Loucy (cell line): ENCODE results near the gene SNRNP27.

Experiments
- H2AFZ ChIP-seq: fragments of 200-600 bp; sonication (generic); 2 replicates; pipeline ENCODE4 v1.6.0; 2016; ENCODE audit warnings: antibody characterized with exemption, mild to moderate bottlenecking, low read length, moderate library complexity
- H3F3A ChIP-seq: fragments of 200-600 bp; 2 replicates; pipeline ENCODE4 v1.6.0; 2016; ENCODE audit warnings: antibody characterized with exemption, low read depth, mild to moderate bottlenecking
- H3K27me3 ChIP-seq: fragments of 200-600 bp; sonication (generic); 2 replicates; pipeline ENCODE4 v1.6.1; 2014; ENCODE audit warnings: low read length, mild to moderate bottlenecking; ENCODE audit not compliant: insufficient read depth, poor library complexity, severe bottlenecking
- H3K36me3 ChIP-seq: fragments of 200-600 bp; sonication (generic); 2 replicates; pipeline ENCODE4 v1.6.1; 2016; ENCODE audit warnings: low read length; ENCODE audit not compliant: insufficient read depth
- H3K4me1 ChIP-seq: fragments of 200-600 bp; sonication (generic); 2 replicates; pipeline ENCODE4 v1.5.1; 2014; ENCODE audit warnings: low read length, mild to moderate bottlenecking; ENCODE audit not compliant: insufficient read depth, poor library complexity, severe bottlenecking
- H3K4me2 ChIP-seq: fragments of 200-600 bp; sonication (generic); 2 replicates; pipeline ENCODE4 v1.6.0; 2014; ENCODE audit warnings: antibody characterized with exemption, low read length, low read depth, mild to moderate bottlenecking; ENCODE audit not compliant: poor library complexity, severe bottlenecking
- H3K4me3 ChIP-seq: fragments of 200-600 bp; sonication (generic); 2 replicates; pipeline ENCODE4 v1.5.1; 2014; ENCODE audit warnings: low read length, mild to moderate bottlenecking, mixed read lengths; ENCODE audit not compliant: poor library complexity, severe bottlenecking
- H3K79me2 ChIP-seq: fragments of 200-600 bp; sonication (generic); 2 replicates; pipeline ENCODE4 v1.6.1; 2014; ENCODE audit warnings: low read length; ENCODE audit not compliant: insufficient read depth
- H3K9ac ChIP-seq: fragments of 200-600 bp; sonication (generic); 2 replicates; pipeline ENCODE4 v1.6.0; 2014; ENCODE audit warnings: mild to moderate bottlenecking, low read depth, low read length, moderate library complexity; ENCODE audit not compliant: poor library complexity, severe bottlenecking
- H3K9me2 ChIP-seq: fragments of 200-600 bp; sonication (generic); replicated peaks from 2 replicates; pipeline ENCODE4 v1.6.1; 2016; ENCODE audit warnings: low read depth, low read length, mixed read lengths
- H3K9me3 ChIP-seq: fragments of 200-600 bp; sonication (generic); 2 replicates; pipeline ENCODE4 v1.6.1; 2014; ENCODE audit warnings: mild to moderate bottlenecking, antibody characterized with exemption, low read length, low read depth; ENCODE audit not compliant: insufficient read depth
- H4K20me1 ChIP-seq: fragments of 200-600 bp; sonication (generic); 2 replicates; pipeline ENCODE4 v1.6.0; 2014; ENCODE audit warnings: antibody characterized with exemption, low read length, mild to moderate bottlenecking; ENCODE audit not compliant: insufficient read depth, poor library complexity, severe bottlenecking
- CTCF ChIP-seq: fragments of 200-600 bp; sonication (generic); conservative IDR thresholded peaks from 2 replicates; pipeline ENCODE4 v1.5.1; 2014; ENCODE audit warnings: mild to moderate bottlenecking, antibody characterized with exemption, low read length
- EZH2phosphoT487 ChIP-seq: fragments of 200-600 bp; IDR thresholded peaks from 2 replicates; pipeline ENCODE4 v1.6.1; 2018; ENCODE audit warnings: antibody characterized with exemption, mild to moderate bottlenecking, moderate library complexity, borderline replicate concordance

SNRNP27 gene

GRCh38 chr2:69945941-69946340 is 52.2 kb downstream of the SNRNP27 start:
- Histone ChIP-seq H3F3A (no peaks in the 10 kb centered on the region), H3K4me1 (peaks cover 32% of the 10 kb centered on the region), H3K9me3 (no peaks in the 10 kb centered on the region), H3K4me3 (peak overlapping the region; percentile 36), H4K20me1 (no peaks in the 10 kb centered on the region), H3K9ac (peak overlapping the region; percentile 53), H3K9me2 (no peaks in the 10 kb centered on the region), H3K4me2 (peak overlapping the region; percentile 62), H3K79me2 (no peaks in the 10 kb centered on the region), H3K36me3 (no peaks in the 10 kb centered on the region), H3K27me3 (no peaks in the 10 kb centered on the region), H2AFZ (no peak overlapping the region)
- TF ChIP-seq CTCF (no peak), EZH2phosphoT487 (no peak)

GRCh38 chr2:69946351-69947324 is 52.9 kb downstream of the SNRNP27 start:
- H3K4me1 ChIP-seq, result peaks cover 32% of the 10 kb centered on the region
- H3F3A ChIP-seq, result no peaks in the 10 kb centered on the region
- H3K4me2 ChIP-seq, result peak overlapping the region; percentile 62

GRCh38 chr2:69947325-69947931 is 53.7 kb downstream of the SNRNP27 start:
- no peaks in the 10 kb centered on the region for H3K9me3 ChIP-seq
- no peaks in the 10 kb centered on the region for H3K36me3 ChIP-seq
- H3K4me2 ChIP-seq, result peak overlapping the region; percentile 62
- H3K27me3 ChIP-seq, result no peaks in the 10 kb centered on the region
- H2AFZ ChIP-seq, result peak overlapping the region; percentile 66; the same call in 1 of the 2 replicates
- H3F3A ChIP-seq, result no peaks in the 10 kb centered on the region
- H3K4me1 ChIP-seq, result peaks cover 32% of the 10 kb centered on the region
- no peaks in the 10 kb centered on the region for H3K79me2 ChIP-seq
- no peaks in the 10 kb centered on the region for H4K20me1 ChIP-seq
- H3K9ac ChIP-seq, result peak overlapping the region; percentile 53
- TF ChIP-seq EZH2phosphoT487 (no peak), CTCF (no peak)
- no peak overlapping the region for H3K4me3 ChIP-seq
- H3K9me2 ChIP-seq, result no peaks in the 10 kb centered on the region

More at GRCh38 chr2:69946351-69947324, 52.9 kb downstream of the SNRNP27 start:
- peak overlapping the region; percentile 66; the same call in 1 of the 2 replicates for H2AFZ ChIP-seq
- no peaks in the 10 kb centered on the region for H3K27me3 ChIP-seq
- H3K36me3 ChIP-seq, result no peaks in the 10 kb centered on the region
- no peaks in the 10 kb centered on the region for H3K9me2 ChIP-seq
- H4K20me1 ChIP-seq, result no peaks in the 10 kb centered on the region
- H3K79me2 ChIP-seq, result no peaks in the 10 kb centered on the region
- peak overlapping the region; percentile 53 for H3K9ac ChIP-seq
- no peaks in the 10 kb centered on the region for H3K9me3 ChIP-seq
- peak overlapping the region; percentile 36 for H3K4me3 ChIP-seq
- TF ChIP-seq EZH2phosphoT487 (no peak), CTCF (no peak)
